GM21576 (cell line): ENCODE measurements around the gene MRPL36.

ENCODE experiments used
- ATAC-seq: cut with Tn5 transposase; IDR thresholded peaks from one replicate; pipeline ENCODE4 v1.9.1; 2021; ENCODE audit warnings: mild to moderate bottlenecking, moderate library complexity; ENCODE audit not compliant: unreplicated experiment

The MRPL36 gene

DNA sequence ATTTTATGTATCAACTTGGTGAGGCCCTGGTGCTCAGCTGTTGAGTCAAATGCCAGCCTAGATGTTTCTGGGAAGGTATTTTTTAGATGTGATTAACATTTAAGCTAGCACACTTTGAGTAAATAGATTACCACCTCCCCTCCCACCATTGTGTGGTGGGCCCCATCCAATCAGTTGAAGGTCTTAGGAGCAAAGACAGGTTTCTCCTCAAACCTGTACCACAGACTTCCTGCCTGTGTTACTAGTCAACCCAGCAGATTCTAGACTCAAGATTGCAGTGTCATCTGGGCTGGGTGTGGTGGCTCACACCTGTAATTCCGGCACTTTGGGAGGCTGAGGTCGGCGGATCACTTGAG, 33.8 kb downstream of the MRPL36 start:
- ATAC-seq, result no peak

DNA sequence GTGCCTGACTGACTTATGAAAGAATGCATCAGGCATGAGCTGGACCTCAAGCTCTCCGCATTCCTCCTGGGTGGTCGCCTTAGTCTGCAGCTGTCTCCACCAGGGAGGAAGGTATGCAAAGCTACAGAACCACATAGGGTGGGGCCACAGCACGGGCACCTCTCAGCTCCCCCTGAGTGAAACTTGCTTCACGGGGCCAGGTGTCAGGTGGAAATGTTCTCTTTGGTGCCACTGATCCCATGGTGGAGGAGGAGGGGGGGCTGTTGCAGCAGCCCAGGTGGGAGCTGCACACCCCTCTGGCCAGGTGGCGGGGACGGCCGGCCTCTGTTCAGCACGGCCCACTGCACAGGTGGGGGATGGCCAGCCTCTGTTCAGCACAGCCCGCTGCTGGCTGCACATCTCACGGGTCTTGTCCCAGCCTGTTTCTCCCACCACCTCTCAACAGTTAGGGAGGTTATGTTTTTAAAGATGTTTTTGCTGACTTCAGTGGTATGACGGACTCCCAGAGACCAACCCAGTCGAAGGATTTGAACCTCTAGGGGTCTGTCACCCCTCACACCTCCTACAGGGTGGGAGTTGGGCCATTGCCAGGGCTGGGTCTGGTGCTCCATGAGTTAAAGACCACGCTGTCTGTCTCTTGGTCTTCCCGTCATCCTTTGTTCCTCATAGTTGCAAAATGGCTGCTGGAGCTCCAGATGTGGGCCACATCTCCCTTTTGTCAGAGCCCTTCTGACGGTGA, 34.3 kb downstream of the MRPL36 start:
- ATAC-seq, result peak; percentile 76

DNA sequence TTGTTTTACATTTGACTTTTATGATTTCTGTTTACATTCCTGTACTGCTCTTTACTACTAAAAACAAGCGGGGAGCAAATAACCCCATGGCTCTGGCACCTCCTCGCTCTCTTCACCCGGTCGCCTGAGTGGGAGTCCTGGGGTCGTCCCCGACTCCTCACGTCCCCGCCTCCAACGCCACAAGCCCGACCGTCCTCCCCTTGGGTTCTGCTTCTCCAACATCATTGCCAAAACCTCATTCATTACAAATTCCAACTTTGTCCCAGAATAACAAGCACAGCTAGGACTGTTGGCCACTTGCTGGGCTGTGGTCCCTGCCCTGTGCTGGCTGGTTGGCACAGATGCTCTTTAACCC, 35.1 kb downstream of the MRPL36 start:
- ATAC-seq, result no peak

DNA sequence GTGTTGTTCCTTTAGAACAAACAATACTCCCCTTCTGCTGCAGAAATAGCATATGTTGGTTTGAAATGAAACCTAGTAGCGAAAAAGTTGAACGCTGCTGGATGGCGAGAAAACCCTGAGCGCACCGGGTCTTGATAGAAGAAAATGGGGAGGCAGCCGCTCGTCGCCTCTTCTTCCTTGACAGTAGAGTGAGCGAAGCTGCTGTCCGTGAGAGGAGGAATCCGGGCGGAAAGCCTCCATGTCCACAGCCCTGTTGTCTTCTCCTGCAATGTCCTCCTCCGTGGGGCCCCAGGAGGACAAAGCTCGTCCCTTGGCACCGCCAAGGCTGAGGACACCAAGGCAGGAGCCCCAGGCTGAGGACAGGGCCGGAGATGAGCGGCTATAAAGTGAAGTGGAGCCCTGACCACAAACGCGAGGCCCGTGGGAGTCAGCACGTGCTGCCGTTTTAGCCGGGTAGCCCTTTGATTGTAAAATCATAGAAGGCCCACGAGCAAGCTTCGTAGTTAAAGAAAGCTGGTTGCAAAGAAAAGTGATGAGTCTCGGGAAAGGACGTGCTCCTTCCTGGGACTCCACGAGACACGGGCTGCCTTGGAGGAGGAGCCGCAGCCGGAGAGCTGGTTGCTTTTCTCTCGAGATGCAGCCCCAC, 35.6 kb downstream of the MRPL36 start:
- ATAC-seq, result no peak

DNA sequence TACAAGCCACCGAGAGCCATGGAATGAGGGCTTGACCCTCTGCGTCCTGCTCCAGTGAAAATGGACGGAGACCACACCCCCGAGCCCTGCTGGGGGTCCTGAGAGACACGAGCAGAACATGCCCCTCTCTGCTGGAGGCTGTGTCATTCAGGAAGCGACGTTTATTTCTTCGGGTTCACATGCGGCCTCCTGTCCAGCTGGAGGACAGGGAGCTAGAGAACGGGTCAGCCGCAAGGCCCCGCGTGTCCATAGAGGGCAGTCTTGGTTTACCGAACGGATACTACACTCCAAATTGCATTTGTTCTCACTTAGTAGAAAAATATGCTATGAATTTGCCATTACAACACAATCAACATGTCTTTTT, 36.1 kb downstream of the MRPL36 start:
- ATAC-seq, result no peak

DNA sequence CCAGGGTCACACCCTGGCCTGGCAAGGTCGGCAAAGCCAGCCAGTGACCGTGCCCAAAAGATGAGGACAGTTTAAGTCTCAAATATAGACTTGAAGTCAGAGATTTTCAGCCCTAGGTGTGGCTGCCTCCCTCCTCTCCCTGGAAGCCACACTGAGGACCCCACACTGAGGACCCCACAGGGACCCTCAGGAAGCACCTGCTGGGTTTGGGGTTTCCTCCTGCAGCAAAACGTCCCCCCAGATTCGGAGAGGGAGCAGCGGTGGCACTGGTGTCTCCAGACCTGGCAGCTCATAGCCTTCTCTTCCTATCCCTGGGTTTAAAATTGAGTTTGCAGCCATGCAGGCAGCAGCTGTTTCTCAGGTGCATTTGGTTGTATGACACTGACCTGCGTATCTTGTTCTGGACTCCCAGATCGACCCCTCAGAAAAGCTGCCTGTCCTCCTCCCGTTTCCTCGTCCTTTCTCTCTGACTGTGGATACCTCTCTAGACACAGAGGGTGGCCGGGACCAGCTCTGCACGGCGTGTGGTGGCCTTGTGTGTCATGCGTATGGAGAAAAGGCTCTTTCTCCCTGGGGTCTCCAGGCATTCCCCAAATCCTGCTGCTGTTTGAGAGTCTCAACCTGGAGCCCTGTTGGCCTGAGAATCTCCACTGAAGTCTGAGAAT, 36.6 kb downstream of the MRPL36 start:
- ATAC-seq, result no peak

DNA sequence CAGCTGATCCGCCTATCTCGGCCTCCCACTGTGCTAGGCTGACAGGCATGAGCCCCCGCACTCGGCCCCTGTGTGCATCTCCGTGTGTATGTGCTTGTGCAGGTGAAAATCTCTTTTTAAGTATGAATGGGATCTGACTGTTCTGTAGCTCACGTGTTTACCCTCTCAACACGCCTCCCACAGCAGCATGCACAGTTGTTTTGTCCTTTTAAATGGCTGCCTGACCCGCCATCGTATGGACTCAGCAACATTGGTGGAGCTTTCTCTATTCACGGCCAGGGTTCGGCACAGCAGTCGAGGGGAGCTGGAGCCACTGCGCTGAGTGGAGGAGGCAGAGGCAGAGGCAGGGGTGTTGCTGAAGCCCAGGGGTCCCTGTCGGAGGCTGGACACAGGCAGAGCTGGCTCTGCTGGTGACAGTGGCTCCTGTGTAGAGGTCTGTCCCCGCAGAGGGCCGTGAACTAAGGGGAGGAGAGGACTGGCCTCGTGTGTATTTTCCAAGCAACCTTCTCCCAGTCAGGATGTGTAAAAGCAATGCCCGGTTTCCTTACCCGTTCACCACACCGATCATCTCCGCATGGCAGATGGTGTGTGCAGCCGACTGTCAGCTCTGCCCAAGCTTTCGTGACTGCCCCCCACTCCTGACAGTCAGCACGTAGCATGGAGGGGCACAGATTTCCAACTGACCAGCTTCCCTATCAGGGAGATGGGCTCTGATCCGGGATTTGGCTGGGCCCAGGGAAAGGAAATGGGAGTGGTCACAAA, 37.3 kb downstream of the MRPL36 start:
- ATAC-seq, result no peak

DNA sequence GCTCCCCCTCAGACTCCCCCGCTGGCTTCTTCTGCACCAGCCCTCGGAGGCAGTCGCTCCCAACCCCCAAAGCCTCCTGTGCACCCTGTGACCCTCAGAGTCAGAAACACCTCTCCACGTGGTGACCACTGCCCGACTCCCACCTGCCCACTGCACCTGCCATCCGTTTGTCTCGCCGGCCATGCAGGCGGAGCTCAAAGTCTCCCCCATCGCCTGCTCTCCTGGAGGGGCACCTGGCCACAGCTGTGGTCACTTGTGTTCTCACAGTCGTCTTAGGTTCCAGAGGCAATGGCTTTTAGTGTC, 38.2 kb downstream of the MRPL36 start:
- no peak for ATAC-seq

DNA sequence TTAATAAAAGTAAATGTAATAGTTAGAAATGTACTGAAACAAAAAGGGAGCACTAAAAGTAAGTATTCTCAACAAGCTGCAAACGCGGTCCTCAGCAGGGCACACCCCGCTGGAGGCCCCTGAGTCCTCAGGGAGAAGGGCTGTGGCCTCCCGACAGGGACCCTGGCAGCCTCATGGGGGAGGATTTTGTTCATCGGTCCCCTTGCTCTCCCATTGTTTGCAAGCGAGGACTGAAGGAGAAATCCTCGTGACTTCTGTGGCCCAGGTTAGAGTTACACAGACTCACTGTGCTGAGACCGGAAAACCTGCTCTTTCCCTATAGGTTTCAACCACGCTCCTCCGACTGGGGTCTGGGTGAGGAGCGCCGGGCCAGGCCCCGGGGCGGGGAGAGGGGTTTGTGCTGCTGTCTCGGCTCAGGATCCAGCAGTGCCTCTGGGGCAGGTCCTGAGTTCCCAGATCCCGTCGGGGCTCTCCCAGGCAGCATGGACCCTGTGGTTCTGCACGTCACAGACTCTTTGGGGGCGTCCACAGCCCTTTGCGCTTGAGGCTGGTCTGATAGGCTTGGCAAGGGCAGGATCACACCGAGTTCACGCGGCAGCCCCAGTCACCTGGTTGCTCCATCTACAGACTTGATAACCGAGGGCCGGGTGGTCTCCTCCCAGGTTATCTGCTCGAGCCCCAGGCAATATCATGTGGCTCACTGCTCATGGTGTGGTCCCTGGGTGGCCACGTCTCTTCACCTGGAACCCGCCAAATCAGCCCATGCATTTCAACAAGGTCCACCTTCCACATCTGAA, 38.8 kb downstream of the MRPL36 start:
- no peak for ATAC-seq

DNA sequence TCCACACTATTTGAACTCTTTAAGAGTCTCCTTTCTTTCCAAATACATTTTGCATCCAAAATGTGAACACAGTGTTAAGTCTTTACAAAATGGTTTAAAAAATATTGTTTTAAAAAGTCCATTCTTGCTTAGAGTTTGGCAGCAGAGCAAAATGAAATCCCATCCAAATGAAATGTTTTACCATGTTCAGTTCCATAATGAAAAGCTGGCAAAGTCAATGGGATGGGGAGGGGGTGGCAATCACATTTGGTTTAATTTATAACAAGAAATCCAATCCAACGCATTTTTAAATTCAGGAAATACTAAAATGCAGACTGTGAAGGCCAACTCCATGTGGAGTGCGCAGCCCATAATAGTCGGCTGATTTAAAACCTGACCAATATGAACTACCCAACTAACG, 39.4 kb downstream of the MRPL36 start:
- no peak for ATAC-seq

DNA sequence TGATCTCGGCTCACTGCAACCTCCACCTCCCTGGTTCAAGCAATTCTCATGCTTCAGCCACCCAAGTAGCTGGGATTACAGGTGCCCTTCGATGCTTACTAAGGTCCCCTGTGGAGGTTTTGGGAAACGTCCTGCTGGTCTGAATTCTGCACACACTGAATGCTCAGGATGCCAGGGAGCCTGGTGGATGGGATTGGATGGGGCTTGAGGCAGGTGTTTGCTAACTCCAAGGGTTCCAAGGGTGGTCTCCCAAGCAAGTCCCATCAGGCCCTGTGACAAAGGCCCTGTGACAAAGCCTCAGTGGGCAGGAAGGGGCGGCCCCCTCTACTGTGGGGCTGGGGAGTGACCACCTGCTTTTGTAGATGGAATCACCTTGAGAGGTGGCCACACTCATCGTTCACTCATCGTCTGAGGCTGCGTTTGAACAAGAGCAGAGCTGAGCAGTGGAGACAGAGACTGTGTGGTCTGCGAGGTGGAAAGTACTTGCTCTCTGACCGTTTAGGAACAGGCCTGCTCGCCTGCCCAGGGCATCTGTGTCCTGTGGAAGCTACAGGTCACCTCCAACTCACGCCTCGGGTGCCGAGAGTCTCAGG, 40.2 kb downstream of the MRPL36 start:
- ATAC-seq, result no peak

DNA sequence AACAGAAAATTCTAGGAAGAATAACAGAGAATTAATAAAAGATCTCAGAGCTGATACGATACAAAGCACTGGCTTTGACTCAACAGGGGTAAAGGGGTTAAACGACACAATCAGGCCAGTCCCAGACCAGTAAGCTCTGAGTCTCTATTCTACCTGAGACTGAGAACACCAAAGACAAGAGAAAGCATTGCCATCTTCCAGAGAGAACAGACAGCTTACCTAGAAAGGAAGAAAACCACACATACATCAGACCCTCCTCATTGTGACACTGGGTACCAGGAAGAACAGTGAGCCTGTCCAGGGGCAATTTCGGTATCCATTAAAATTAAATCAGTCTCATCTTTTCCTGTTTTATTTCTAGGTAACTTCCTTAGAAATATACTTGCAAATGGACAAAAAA, 41.1 kb downstream of the MRPL36 start:
- no peak for ATAC-seq

DNA sequence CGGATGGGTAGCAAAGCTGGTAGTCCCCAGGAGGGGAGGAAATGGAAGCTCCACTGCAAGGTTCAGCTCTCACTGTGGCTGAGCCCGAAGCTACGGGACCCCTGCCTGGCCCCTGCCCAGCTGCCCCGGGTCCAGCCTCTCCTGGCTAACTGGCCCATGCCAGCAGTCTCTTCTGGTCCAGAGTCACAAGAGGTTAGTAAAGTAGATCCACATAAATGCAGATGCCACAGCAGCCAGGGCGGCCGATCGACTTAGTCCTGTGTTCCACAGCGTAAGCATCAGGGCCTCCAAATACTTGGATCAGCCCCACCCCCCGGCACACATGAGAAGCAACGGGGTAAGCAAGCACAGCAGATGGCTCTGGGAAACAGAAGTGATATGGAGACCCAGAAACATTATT, 42.1 kb downstream of the MRPL36 start:
- ATAC-seq, result no peak

DNA sequence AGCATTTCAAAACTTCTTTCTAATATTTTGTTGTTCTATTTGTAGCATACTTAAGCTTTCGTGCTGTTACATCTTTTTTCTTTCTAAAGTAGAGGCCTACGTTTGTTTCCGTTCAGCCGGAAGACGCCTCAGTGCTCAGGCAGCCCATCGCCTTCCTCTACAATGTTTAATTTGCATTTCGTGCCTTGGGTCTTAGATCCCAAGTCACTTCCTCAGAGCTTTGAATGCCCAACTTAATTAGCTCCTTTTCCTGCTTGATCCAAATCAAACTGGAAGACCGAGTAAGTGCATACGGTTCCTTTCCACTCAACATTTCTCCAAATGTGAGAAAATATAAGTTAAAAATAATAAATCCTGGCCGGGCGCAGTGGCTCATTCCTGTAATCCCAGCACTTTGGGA, 43.2 kb downstream of the MRPL36 start:
- ATAC-seq, result no peak

DNA sequence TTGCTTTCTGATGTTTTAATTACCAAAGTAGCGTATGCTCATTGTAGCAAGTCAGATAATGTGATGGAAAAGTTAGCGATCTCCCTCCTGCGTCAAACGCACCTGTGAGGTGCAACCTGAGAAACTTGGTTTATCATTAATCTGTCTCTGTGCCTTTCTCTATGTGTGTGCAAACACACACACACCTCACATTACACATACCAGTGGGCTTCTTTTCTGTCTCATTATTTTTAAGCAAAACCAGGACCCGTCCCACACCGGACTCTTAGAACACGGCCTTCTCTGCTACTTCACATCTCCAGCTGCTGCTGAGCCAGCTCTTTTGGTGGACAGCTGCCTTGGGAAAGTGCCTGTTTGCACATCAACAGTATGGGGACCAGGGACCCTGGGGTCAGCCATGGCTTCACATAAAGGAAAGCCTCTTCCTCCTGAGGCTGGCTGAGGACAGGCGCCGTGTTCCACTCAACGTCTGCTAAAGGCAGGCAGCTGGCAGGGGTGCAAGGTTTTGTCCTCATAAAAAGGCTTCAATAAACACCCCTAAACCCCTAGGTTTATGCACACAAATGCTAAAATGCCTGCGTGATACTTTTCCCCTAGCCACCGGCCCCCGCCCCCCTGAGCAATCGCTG, 44.2 kb downstream of the MRPL36 start:
- no peak for ATAC-seq

DNA sequence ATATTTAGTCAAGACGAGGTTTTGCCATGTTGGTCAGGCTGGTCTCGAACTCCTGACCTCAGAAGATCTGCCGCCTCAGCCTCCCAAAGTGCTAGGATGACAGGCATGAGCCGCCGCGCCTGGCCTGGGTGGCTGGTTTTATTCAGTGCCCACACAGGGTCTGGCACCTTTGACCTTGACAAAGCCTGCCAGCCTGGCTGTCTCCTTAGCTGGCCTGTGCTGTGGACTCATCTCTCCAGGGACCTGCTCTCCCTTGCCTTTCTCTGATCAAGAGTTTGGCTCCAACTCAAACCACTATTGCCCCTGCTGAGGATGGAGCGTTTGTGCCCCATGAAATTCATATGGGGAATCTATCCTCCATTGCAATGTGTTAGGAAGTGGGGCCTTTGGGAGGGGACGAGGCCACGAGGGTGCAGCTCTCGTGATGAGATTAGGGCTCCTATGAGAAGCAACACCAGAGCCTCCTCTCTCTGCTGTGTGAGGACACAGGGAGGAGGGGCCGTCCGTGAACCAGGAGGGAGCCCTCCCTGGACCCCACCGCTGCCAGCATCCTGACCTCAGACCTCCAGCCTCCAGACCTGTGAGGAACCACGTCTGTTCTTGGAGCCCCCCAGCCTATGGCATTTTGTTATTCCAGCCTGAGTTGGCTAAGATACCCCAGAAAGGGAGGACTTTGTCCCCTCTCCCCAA, 45.0 kb downstream of the MRPL36 start:
- no peak for ATAC-seq

DNA sequence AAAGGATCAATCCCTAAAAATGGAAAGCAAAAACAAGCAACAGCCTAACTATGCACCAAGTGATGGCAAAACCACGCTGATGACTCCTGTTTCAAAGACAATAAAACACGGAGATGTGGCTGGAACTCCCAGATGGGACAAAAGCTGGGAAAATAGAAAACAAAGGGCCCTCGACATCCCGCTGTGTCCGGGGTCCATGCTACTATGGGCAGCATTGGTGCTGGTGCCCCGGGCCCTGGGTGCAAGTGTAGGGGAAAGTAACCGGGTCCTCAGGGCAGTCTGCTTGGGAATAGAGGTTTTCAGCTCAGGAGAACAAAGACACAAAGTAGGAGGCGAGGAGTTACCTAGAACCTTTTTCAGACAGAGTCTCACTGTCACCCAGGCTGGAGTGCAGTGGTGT, 46.1 kb downstream of the MRPL36 start:
- no peak for ATAC-seq

DNA sequence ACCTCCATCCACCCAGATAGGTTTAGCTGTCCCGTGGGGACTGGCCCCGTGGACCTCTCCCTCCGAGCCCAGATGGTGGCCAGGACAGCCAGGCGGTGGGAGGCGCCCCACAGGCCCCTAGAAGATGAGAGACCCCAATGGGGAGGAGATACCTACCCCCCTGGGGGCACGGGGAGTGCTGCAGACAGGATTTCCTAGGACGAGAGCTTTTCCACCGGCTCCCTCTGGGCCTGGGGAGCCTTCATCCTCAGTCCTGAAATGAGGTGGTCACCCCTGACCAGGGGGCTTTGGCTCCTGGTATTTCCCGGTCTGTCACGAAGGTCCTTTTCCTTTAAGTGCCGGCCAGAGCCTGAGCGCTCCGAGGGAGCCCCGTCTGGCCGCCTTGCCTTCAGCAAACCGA, 46.8 kb downstream of the MRPL36 start:
- ATAC-seq, result no peak

DNA sequence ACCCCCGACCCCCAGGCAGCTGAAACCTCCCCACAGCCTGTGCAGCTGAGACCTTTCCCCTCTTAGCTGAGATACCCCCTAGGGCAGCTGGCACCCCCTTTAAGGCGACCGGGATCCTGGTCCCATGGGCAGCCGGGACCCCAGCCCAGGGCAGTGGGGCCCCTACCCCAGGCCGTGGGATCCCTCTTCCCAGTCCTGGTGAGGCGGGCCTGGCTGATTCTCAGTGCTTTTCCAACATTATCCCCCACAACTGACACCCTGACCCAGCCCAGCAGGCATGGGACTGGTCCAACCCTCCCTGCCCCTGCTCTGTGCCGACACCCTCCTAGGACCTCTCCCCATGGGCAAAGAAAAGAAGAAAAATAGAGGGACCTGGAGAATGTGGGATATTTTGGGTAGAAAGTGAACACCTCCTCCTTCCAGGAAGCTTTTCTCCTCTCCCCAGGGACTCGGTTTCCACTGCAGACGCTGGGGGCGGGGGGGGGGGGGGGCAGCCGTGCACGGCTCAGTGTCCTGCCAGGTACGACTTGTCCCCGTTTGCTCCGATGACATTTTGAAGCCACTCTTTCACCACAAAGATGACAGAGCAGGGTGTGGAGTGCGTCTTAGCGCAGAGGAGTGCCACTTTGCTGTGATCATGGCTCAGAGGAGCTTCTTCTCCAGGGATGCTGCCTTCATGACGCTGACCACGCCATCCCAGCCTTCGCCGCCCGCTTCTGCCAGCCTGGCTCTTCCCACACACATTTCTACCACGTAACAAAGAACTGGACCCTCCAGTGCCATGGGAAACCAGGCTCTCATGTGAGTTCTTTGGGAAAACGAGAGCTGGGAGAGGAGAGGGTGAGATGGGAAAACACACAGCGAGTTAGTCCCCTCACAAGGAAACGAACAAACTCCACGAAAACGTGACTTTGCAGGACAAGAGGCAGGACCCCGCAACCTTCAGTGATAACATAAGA, 47.5 kb downstream of the MRPL36 start:
- ATAC-seq, result no peak
